IMR-90 (cell line): ENCODE measurements around the gene CLASP1. TPM values are rescaled to one million over a fixed set of nuclear protein-coding genes. Genes with fewer than 3 reads are reported as not detected.

Experiments
- ATAC-seq: fragments of 200-7000 bp; cut with Tn5 transposase; 2 replicates; pipeline ENCODE4 v1.9.1; 2020; ENCODE audit warnings: low read depth, mild to moderate bottlenecking, moderate library complexity
- BruUV-seq: library from RNA; stranded (reverse); fragments of 400-500 nt; replicated peaks from 2 replicates; lab custom pipeline; 2021; lab: Mats Ljungman, UMichigan
- CTCF ChIA-PET: fragments of 300-600 bp; formaldehyde crosslinking; extraction: SDS; loops from one replicate; lab custom pipeline; 2021; ENCODE audit warnings: antibody characterized with exemption; lab: Yijun Ruan, JAX
- POLR2A ChIA-PET: fragments of 300-600 bp; sonication (Branson Sonifier 250); formaldehyde crosslinking; loops from one replicate; lab custom pipeline; 2022; ENCODE audit warnings: antibody characterized with exemption; ENCODE audit not compliant: unreplicated experiment; lab: Charles Lee
- DNase-seq: peaks from one replicate; pipeline ENCODE4 v3.0.0; 2013
- H2AFZ ChIP-seq: replicated peaks from 2 replicates; pipeline ENCODE3; 2013; ENCODE audit warnings: low read length, mild to moderate bottlenecking; ENCODE audit not compliant: poor library complexity
- H2AK5ac ChIP-seq: 2 replicates; pipeline ENCODE4 v1.6.1; 2013; ENCODE audit warnings: low read depth, low read length, inconsistent platforms
- H2AK9ac ChIP-seq: replicated peaks from 2 replicates; pipeline ENCODE3; 2013; ENCODE audit warnings: mild to moderate bottlenecking, low read depth, low read length, moderate library complexity; ENCODE audit not compliant: poor library complexity
- H2BK120ac ChIP-seq: 2 replicates; pipeline ENCODE4 v1.6.1; 2013; ENCODE audit warnings: low read depth, low read length, inconsistent platforms
- H2BK15ac ChIP-seq: 3 replicates; pipeline ENCODE4 v1.6.1; 2013; ENCODE audit warnings: low read depth, low read length, inconsistent platforms
- H2BK20ac ChIP-seq: 2 replicates; pipeline ENCODE4 v1.6.1; 2013; ENCODE audit warnings: low read depth, mild to moderate bottlenecking, inconsistent platforms, low read length, moderate library complexity
- H2BK5ac ChIP-seq: 2 replicates; pipeline ENCODE4 v1.6.1; 2013; ENCODE audit warnings: mild to moderate bottlenecking, low read depth, low read length, inconsistent platforms; ENCODE audit not compliant: poor library complexity, severe bottlenecking
- H3K14ac ChIP-seq: replicated peaks from 2 replicates; pipeline ENCODE4 v1.6.1; 2013; ENCODE audit warnings: low read depth, low read length, inconsistent platforms
- H3K18ac ChIP-seq: 2 replicates; pipeline ENCODE4 v1.6.1; 2013; ENCODE audit warnings: low read depth, low read length, control low read depth
- H3K23ac ChIP-seq: 2 replicates; pipeline ENCODE4 v1.6.1; 2013; ENCODE audit warnings: low read depth, low read length, inconsistent platforms
- H3K27ac ChIP-seq: 2 replicates; pipeline ENCODE4 v1.5.1; 2013; ENCODE audit warnings: mild to moderate bottlenecking, control low read depth, low read length; ENCODE audit not compliant: insufficient read depth
- H3K27me3 ChIP-seq: 2 replicates; pipeline ENCODE4 v1.6.1; 2013; ENCODE audit warnings: low read length; ENCODE audit not compliant: control insufficient read depth, insufficient read depth
- H3K36me3 ChIP-seq: 2 replicates; pipeline ENCODE4 v1.6.1; 2013; ENCODE audit warnings: low read length, mixed read lengths; ENCODE audit not compliant: control insufficient read depth, insufficient read depth
- H3K4ac ChIP-seq: 2 replicates; pipeline ENCODE4 v1.6.1; 2013; ENCODE audit warnings: low read depth, low read length, inconsistent platforms
- H3K4me1 ChIP-seq: 2 replicates; pipeline ENCODE4 v1.6.1; 2013; ENCODE audit warnings: low read length, mixed read lengths; ENCODE audit not compliant: control insufficient read depth, insufficient read depth
- H3K4me2 ChIP-seq: 2 replicates; pipeline ENCODE4 v1.6.1; 2013; ENCODE audit warnings: low read depth, mild to moderate bottlenecking, control low read depth, low read length, moderate library complexity
- H3K4me3 ChIP-seq: 2 replicates; pipeline ENCODE4 v1.5.1; 2013; ENCODE audit warnings: low read depth, mild to moderate bottlenecking, control low read depth, low read length, moderate library complexity; ENCODE audit not compliant: insufficient read depth
- H3K56ac ChIP-seq: 2 replicates; pipeline ENCODE4 v1.6.1; 2013; ENCODE audit warnings: low read length, inconsistent platforms; ENCODE audit not compliant: insufficient read depth; ENCODE audit errors: extremely low read depth
- H3K79me1 ChIP-seq, 2 experiments: 2 replicates each; pipeline ENCODE4 v1.6.1; 2013; ENCODE audit warnings: low read length in 2 of 2, inconsistent platforms in 1 of 2, low read depth in 1 of 2
- H3K9ac ChIP-seq: 2 replicates; pipeline ENCODE4 v1.6.1; 2013; ENCODE audit warnings: low read depth, low read length, control low read depth
- H3K9me1 ChIP-seq: 2 replicates; pipeline ENCODE4 v1.6.1; 2013; ENCODE audit warnings: low read length, inconsistent platforms; ENCODE audit not compliant: insufficient read depth
- H3K9me3 ChIP-seq: 2 replicates; pipeline ENCODE4 v1.6.1; 2013; ENCODE audit warnings: low read length; ENCODE audit not compliant: control insufficient read depth, insufficient read depth
- H4K20me1 ChIP-seq: 2 replicates; pipeline ENCODE4 v1.6.1; 2013; ENCODE audit warnings: low read length, inconsistent platforms; ENCODE audit not compliant: insufficient read depth
- H4K5ac ChIP-seq: 2 replicates; pipeline ENCODE4 v1.6.1; 2013; ENCODE audit warnings: mild to moderate bottlenecking, low read depth, low read length, control low read depth
- H4K8ac ChIP-seq, 2 experiments: 2 replicates each; pipeline ENCODE4 v1.6.1; 2013; ENCODE audit warnings: low read depth in 2 of 2, low read length in 2 of 2, control low read depth in 1 of 2, inconsistent platforms in 1 of 2
- H4K91ac ChIP-seq: 2 replicates; pipeline ENCODE4 v1.6.1; 2013; ENCODE audit warnings: low read depth, low read length, inconsistent platforms; ENCODE audit not compliant: insufficient read depth
- ELK1 ChIP-seq: fragments of 150-350 bp; IDR thresholded peaks from 2 replicates; pipeline ENCODE4 v1.6.1; 2016; ENCODE audit warnings: low read depth, mild to moderate bottlenecking, low read length, moderate library complexity, borderline replicate concordance
- FOS ChIP-seq: fragments of 150-350 bp; IDR thresholded peaks from 2 replicates; pipeline ENCODE4 v1.6.1; 2016; ENCODE audit warnings: low read depth, low read length
- MAZ ChIP-seq: IDR thresholded peaks from 2 replicates; pipeline ENCODE4 v1.6.1; 2012; ENCODE audit warnings: low read depth, mild to moderate bottlenecking, low read length, improper control_type of control experiment, moderate library complexity, borderline replicate concordance
- MXI1 ChIP-seq: IDR thresholded peaks from 2 replicates; pipeline ENCODE4 v1.6.1; 2012; ENCODE audit warnings: low read depth, mild to moderate bottlenecking, low read length, moderate library complexity, borderline replicate concordance
- WGBS, 2 experiments: methylation state at CpG; one replicate each; pipeline versions ENCODE4 v1.1.5 to v1.1.7; 2013; ENCODE audit warnings: missing lambda C conversion rate in 2 of 2; ENCODE audit not compliant: insufficient read length in 1 of 2; ENCODE audit errors: extremely low coverage in 2 of 2; 5-methylcytosine and 5-hydroxymethylcytosine counted together
- dilution Hi-C: fragments of 300-500 bp; cut with HindIII; formaldehyde crosslinking; loops from one replicate; pipeline ENCODE4 v1.14.3; 2018; ENCODE audit warnings: low sequenced_read_pairs; ENCODE audit not compliant: unreplicated experiment
- in situ Hi-C: fragments of 300-500 bp; cut with MboI; formaldehyde crosslinking; loops from 3 replicates; pipeline ENCODE4 v1.14.3; 2019; ENCODE audit warnings: low sequenced_read_pairs, inconsistent platforms, mixed read lengths
- intact Hi-C: fragments of 100-400 bp; cut with micrococcal nuclease; formaldehyde crosslinking; loops from 2 replicates; pipeline ENCODE4 v1.10.0; 2022
- polyA plus RNA-seq, 3 experiments: library from polyadenylated mRNA; depleted of rRNA; stranded (reverse); fragments of >200 nt; gene quantifications; 2 replicates each; pipeline ENCODE4 v1.2.3, GENCODE V29; 2012; ENCODE audit warnings: low replicate concordance in 1 of 3
- total RNA-seq: library from RNA; depleted of rRNA; stranded (reverse); fragments of >200 nt; gene quantifications from 2 replicates; pipeline ENCODE4 v1.2.3, GENCODE V29; 2012

The CLASP1 gene
- total and polyA plus RNA-seq, 2 of the 4 experiments (the other 2 are of a cell fraction): 12.3 to 33.7 TPM

- WGBS, 2 experiments: no CpG with 5 or more reads among the region's 3 CpGs
- no peak overlapping the region for H3K4me3 ChIP-seq
- in situ Hi-C loops (no loop called here), intact Hi-C loops (no loop called here), dilution Hi-C loops (no loop called here)
- no peak for DNase-seq
- H4K5ac ChIP-seq: no peak overlapping the region
- peaks cover under 1% of the 10 kb centered on the region; the same call in 1 of the 2 replicates for H3K36me3 ChIP-seq
- H2AFZ ChIP-seq: no peak overlapping the region
- H3K56ac ChIP-seq: no peak overlapping the region
- no peak overlapping the region for H2AK5ac ChIP-seq
- H3K9ac ChIP-seq: no peak overlapping the region
- ATAC-seq: no peak
- no peak overlapping the region for H3K23ac ChIP-seq
- H3K14ac ChIP-seq: no peak overlapping the region
- no peaks in the 10 kb centered on the region for H3K27me3 ChIP-seq
- POLR2A ChIA-PET: interaction anchor here (1.1 kb wide), 1 partner anchor 51 kb away, joined by 5 read pairs; no protein-coding TSS in a partner anchor
- H2BK20ac ChIP-seq: no peak overlapping the region
- no peak overlapping the region for H3K27ac ChIP-seq
- peaks cover 32 to 79% of the 10 kb centered on the region in 2 experiments for H3K79me1 ChIP-seq
- H3K4me1 ChIP-seq: peaks cover 7% of the 10 kb centered on the region
- H3K18ac ChIP-seq: no peak overlapping the region
- no peaks in the 10 kb centered on the region for H3K9me3 ChIP-seq
- no peak overlapping the region for H3K4me2 ChIP-seq
- no TSS peak for BruUV-seq
- H4K8ac ChIP-seq: no peak overlapping the region
- no peak overlapping the region for H2BK5ac ChIP-seq
- H2BK15ac ChIP-seq: no peak overlapping the region
- H4K91ac ChIP-seq: no peak overlapping the region
- no peak overlapping the region for H3K4ac ChIP-seq
- H3K9me1 ChIP-seq: peaks cover 9% of the 10 kb centered on the region
- no peak overlapping the region for H2BK120ac ChIP-seq
- H2AK9ac ChIP-seq: no peak overlapping the region
- CTCF ChIA-PET: no interaction called here
- peaks cover 24% of the 10 kb centered on the region; the same call in 1 of the 2 replicates for H4K20me1 ChIP-seq
- TF ChIP-seq MXI1: no peak
- no peak for TF ChIP-seq ELK1
- no peak for TF ChIP-seq MAZ
- no peak for TF ChIP-seq FOS
Observed at GRCh38 chr2:121583555-121583954, 65.7 kb downstream of the CLASP1 start.
